ENCODE measurements around the gene ACKR2. TPM values are rescaled to one million over a fixed set of nuclear protein-coding genes. Genes with fewer than 3 reads are reported as not detected.

ACKR2 gene
- total RNA-seq, 3 donors from 2014 or later (not counting 1 experiment from before 2014, with no cell fraction given) = 0.56 to 0.95 (median 0.72) TPM

DNA sequence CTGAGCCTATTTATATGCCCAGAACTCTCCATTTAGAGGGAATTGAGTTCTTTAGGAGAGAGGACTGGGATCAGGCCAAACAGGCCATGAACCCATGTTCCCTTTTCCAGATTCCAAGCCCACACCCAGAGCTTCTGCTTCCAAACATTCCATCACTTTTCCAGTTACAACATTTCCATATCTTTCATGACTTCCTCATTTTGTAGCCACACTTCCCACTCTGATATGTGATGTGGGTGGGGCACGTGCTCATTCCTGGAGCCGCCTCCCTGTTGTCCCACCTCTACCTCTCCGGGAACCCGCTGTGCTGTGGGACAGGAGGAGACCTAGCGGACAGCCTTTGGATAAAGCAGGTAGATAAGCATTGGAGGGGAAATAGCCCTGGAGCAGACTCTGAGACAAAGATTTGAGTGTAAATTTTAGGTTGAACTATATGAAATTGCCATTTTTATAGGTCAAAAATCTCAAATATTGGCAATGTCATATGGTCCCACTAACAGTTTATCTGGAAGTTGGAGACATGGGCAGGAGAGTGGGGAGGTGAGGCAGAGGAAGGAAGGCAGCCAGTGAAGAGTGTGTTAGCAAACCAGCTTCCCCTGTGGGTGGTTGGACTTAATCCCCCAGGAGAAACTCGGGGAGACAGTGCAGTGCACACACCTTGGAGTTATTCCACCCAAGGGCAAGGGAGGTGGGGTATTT lies 34.6 kb downstream of the ACKR2 start:
- DNase-seq (no peak), ATAC-seq (no peak)
- Mint-ChIP-seq H3K27ac (no peak overlapping the region), H3K4me1 (peaks cover 24 to 30% of the 10 kb centered on the region in 2 donors), H3K36me3 (no peaks in the 10 kb centered on the region), H3K4me3 (no peak overlapping the region), H3K27me3 (ENCODE audit: low read depth in 2 of 2) (no peaks in the 10 kb centered on the region), H3K9me3 (no peaks in the 10 kb centered on the region)
- no peaks in the 10 kb centered on the region for H3K36me3 ChIP-seq (ENCODE audit: control insufficient read depth, insufficient read depth, low read length)
- H3K4me3 ChIP-seq (ENCODE audit: low read length) = no peak overlapping the region
- WGBS (ENCODE audit: insufficient coverage) = 91% methylated on average over 6 of the region's 6 CpGs
- peaks cover 18% of the 10 kb centered on the region for H3K4me1 ChIP-seq (ENCODE audit: control insufficient read depth, insufficient read depth, low read length)
- H3K27ac ChIP-seq (ENCODE audit: low read length) = no peak overlapping the region
- no peaks in the 10 kb centered on the region for H3K9me3 ChIP-seq (ENCODE audit: control insufficient read depth, insufficient read depth, low read length)
- H3K27me3 ChIP-seq (ENCODE audit: control insufficient read depth, insufficient read depth, low read length) = no peaks in the 10 kb centered on the region
- intact Hi-C loops (cut with micrococcal nuclease) = no loop called here
- TF ChIP-seq, protein P1, sequence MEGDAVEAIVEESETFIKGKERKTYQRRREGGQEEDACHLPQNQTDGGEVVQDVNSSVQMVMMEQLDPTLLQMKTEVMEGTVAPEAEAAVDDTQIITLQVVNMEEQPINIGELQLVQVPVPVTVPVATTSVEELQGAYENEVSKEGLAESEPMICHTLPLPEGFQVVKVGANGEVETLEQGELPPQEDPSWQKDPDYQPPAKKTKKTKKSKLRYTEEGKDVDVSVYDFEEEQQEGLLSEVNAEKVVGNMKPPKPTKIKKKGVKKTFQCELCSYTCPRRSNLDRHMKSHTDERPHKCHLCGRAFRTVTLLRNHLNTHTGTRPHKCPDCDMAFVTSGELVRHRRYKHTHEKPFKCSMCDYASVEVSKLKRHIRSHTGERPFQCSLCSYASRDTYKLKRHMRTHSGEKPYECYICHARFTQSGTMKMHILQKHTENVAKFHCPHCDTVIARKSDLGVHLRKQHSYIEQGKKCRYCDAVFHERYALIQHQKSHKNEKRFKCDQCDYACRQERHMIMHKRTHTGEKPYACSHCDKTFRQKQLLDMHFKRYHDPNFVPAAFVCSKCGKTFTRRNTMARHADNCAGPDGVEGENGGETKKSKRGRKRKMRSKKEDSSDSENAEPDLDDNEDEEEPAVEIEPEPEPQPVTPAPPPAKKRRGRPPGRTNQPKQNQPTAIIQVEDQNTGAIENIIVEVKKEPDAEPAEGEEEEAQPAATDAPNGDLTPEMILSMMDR (IDR thresholded peaks at IDR 0.05) = no peak

DNA sequence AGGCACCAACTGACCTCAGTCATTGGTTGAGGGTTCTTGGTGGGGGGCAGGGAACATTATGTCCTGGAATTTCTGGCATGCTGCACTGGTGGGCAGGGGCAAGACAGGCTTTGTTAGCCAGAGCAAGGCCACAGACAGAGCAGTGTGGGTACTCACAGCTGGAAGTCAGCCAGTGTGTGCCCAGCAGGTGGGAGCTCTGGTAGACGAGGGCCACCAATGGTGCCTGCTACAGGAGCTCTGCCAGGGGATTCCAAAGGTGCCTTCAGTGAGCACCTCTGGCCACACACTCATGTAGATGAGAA lies 35.1 kb downstream of the ACKR2 start:
- intact Hi-C loops (cut with micrococcal nuclease) = no loop called here
- no peak for ATAC-seq
- H3K4me3 ChIP-seq (ENCODE audit: low read length) = no peak overlapping the region
- H3K4me1 ChIP-seq (ENCODE audit: control insufficient read depth, insufficient read depth, low read length) = peaks cover 18% of the 10 kb centered on the region
- DNase-seq = no peak
- no peak overlapping the region for H3K27ac ChIP-seq (ENCODE audit: low read length)
- no peaks in the 10 kb centered on the region for H3K9me3 ChIP-seq (ENCODE audit: control insufficient read depth, insufficient read depth, low read length)
- WGBS (ENCODE audit: insufficient coverage) = 81% methylated on average over 1 of the region's 1 CpG
- H3K27me3 ChIP-seq (ENCODE audit: control insufficient read depth, insufficient read depth, low read length) = no peaks in the 10 kb centered on the region
- Mint-ChIP-seq H3K27me3 (ENCODE audit: low read depth in 2 of 2) (no peaks in the 10 kb centered on the region), H3K27ac (no peak overlapping the region), H3K9me3 (no peaks in the 10 kb centered on the region), H3K36me3 (no peaks in the 10 kb centered on the region), H3K4me3 (no peak overlapping the region), H3K4me1 (peaks cover 28 to 31% of the 10 kb centered on the region in 2 donors)
- TF ChIP-seq, protein P1 (IDR thresholded peaks at IDR 0.05) = no peak
- no peaks in the 10 kb centered on the region for H3K36me3 ChIP-seq (ENCODE audit: control insufficient read depth, insufficient read depth, low read length)

DNA sequence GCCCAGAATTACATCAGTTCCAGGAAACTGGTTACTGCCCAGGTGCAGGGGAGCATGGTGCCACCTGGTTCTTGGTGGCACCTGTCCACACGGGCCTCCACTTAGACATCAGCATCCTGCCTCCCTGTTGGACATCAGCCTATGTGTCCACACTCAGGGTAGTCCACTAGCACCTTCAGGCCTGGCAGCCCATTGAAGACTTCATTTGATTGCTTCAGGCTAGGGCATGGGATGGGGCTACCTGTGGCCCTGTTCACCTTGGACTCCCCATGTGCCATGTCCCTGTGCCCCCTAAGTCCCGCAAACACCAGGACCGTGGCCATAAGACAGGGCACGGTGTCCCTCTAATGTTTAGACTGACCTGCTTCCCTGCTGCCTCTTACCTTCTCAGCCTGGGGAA lies 35.6 kb downstream of the ACKR2 start:
- Histone ChIP-seq H3K9me3 (ENCODE audit: control insufficient read depth, insufficient read depth, low read length) (no peaks in the 10 kb centered on the region), H3K27me3 (ENCODE audit: control insufficient read depth, insufficient read depth, low read length) (no peaks in the 10 kb centered on the region), H3K36me3 (ENCODE audit: control insufficient read depth, insufficient read depth, low read length) (no peaks in the 10 kb centered on the region), H3K4me1 (ENCODE audit: control insufficient read depth, insufficient read depth, low read length) (peaks cover 18% of the 10 kb centered on the region), H3K4me3 (ENCODE audit: low read length) (no peak overlapping the region), H3K27ac (ENCODE audit: low read length) (no peak overlapping the region)
- WGBS (ENCODE audit: insufficient coverage) = 96% methylated on average over 3 of the region's 4 CpGs
- no peaks in the 10 kb centered on the region for H3K9me3 Mint-ChIP-seq
- DNase-seq (no peak), ATAC-seq (no peak)
- no peaks in the 10 kb centered on the region for H3K27me3 Mint-ChIP-seq (ENCODE audit: low read depth in 2 of 2)
- intact Hi-C loops (cut with micrococcal nuclease) = no loop called here
- no peak overlapping the region for H3K4me3 Mint-ChIP-seq
- H3K4me1 Mint-ChIP-seq = peaks cover 26 to 28% of the 10 kb centered on the region in 2 donors
- peak overlapping the region in 1 of 2 donors; percentile 6 for H3K27ac Mint-ChIP-seq
- TF ChIP-seq, protein P1 (IDR thresholded peaks at IDR 0.05) = no peak
- no peaks in the 10 kb centered on the region for H3K36me3 Mint-ChIP-seq

Data from natural killer cell (primary cell).